HG03066 (cell line): ENCODE measurements around the gene PCDH9.
"Not testable (repeated sequence)": the region's sequence is repeated elsewhere in the genome, so short reads cannot be mapped to it uniquely, and the experiment has no call there.

Experiments used
- ATAC-seq: cut with Tn5 transposase; IDR thresholded peaks from one replicate; pipeline ENCODE4 v1.9.1; 2021; ENCODE audit warnings: low read depth; ENCODE audit not compliant: unreplicated experiment

The PCDH9 gene

GRCh38 chr13:66627512-66627911, 602.6 kb downstream of the PCDH9 start:
- no peak for ATAC-seq

GRCh38 chr13:66624302-66624701, 605.8 kb downstream of the PCDH9 start:
- no peak for ATAC-seq

- no peak for ATAC-seq
Measured at GRCh38 chr13:66623129-66623820, 606.9 kb downstream of the PCDH9 start.

- not testable (repeated sequence) for ATAC-seq
Measured at GRCh38 chr13:66621906-66622447, 608.2 kb downstream of the PCDH9 start.

GRCh38 chr13:66618702-66619101, 611.4 kb downstream of the PCDH9 start:
- no peak for ATAC-seq

GRCh38 chr13:66617786-66618185, 612.4 kb downstream of the PCDH9 start:
- ATAC-seq: no peak

GRCh38 chr13:66612983-66613382, 617.2 kb downstream of the PCDH9 start:
- no peak for ATAC-seq

GRCh38 chr13:66586489-66586888, 643.6 kb downstream of the PCDH9 start:
- ATAC-seq: no peak

- no peak for ATAC-seq
Measured at GRCh38 chr13:66585669-66586203, 644.4 kb downstream of the PCDH9 start.

- ATAC-seq: no peak
Measured at GRCh38 chr13:66581675-66582074, 648.5 kb downstream of the PCDH9 start.

- ATAC-seq: no peak
Measured at GRCh38 chr13:66578305-66578704, 651.8 kb downstream of the PCDH9 start.

GRCh38 chr13:66577358-66577757, 652.8 kb downstream of the PCDH9 start:
- no peak for ATAC-seq

- ATAC-seq: no peak
Measured at GRCh38 chr13:66576381-66576780, 653.8 kb downstream of the PCDH9 start.

- ATAC-seq: no peak
Measured at GRCh38 chr13:66574606-66575005, 655.5 kb downstream of the PCDH9 start.

- ATAC-seq: no peak
Measured at GRCh38 chr13:66567899-66568612, 662.1 kb downstream of the PCDH9 start.

- no peak for ATAC-seq
Measured at GRCh38 chr13:66565279-66565678, 664.9 kb downstream of the PCDH9 start.

- no peak for ATAC-seq
Measured at GRCh38 chr13:66563076-66563475, 667.1 kb downstream of the PCDH9 start.

- ATAC-seq: no peak
Measured at GRCh38 chr13:66562054-66562453, 668.1 kb downstream of the PCDH9 start.

- no peak for ATAC-seq
Measured at GRCh38 chr13:66560991-66561390, 669.1 kb downstream of the PCDH9 start.

- ATAC-seq: no peak
Measured at GRCh38 chr13:66560189-66560588, 669.9 kb downstream of the PCDH9 start.

- no peak for ATAC-seq
Measured at GRCh38 chr13:66559093-66559492, 671.0 kb downstream of the PCDH9 start.

- no peak for ATAC-seq
Measured at GRCh38 chr13:66558506-66558905, 671.6 kb downstream of the PCDH9 start.
